GM21528 (cell line): Measurements from ENCODE around the gene TEAD2.
A peak's percentile ranks its signal among the peaks of the same experiment; 100 is the strongest.

Experiments used
- ATAC-seq: cut with Tn5 transposase; IDR thresholded peaks from one replicate; pipeline ENCODE4 v1.9.1; 2021; ENCODE audit warnings: mild to moderate bottlenecking, moderate library complexity; ENCODE audit not compliant: unreplicated experiment, low FRiP score

Gene TEAD2

DNA sequence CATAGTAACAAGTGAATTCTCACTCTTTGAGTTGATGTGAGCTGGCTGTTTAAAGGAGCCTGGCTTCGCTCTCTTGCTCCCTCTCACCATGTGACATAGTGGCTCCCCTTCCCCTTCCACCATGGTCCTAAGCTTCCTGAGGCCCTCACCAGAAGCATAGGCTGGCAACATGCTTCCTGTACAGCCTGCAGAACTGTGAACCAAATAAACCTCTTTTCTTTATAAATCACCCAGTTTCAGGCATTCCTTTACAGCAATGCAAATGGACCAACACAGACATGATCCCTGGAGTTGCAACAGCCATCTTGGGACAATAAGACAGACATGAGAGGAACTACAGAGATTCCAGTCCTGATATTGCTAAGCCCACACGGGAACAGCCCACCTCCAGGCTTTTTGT, 12.6 kb downstream of the TEAD2 start:
- ATAC-seq, result no peak

DNA sequence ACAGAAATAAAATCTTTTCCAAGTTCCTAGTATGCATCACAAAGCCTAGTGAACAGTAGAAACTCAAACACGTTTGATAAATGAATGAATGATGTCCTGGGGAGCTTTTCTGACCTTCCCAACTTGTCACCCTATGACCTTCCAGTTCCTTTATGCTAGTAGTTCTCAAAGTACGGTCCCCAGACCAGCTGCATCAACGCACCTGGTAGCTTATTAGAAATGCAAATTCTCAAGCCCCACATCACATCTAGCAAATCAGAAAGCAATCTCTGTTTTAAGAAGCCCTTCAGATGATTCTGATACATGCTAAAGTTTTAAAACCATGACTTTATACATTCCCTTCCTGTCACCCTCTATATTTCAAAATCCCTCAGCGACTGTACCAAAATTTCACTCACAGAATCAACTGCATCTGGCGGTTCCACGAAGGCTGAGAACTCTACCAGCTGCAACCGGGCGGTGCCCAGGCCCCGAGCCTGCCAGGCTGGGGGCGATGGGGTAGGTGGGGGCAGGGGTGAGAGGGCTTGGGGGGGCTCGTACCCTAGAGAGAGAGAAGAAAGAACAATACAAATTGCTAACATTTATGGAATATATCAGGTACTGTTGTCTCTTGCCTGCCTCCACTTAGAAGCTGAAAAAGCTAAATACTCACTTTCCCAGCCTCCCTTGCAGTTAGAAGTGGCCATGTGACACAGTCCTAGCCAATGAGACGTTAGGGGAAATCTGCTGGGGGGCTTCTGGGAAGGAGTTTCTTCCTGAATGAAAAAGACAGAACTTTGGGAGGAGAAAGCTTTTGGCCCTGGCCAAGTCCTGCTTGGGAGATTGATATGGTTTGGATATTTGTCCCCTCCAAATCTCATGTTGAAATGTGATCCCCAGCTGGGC, 13.7 kb downstream of the TEAD2 start:
- ATAC-seq, result no peak

DNA sequence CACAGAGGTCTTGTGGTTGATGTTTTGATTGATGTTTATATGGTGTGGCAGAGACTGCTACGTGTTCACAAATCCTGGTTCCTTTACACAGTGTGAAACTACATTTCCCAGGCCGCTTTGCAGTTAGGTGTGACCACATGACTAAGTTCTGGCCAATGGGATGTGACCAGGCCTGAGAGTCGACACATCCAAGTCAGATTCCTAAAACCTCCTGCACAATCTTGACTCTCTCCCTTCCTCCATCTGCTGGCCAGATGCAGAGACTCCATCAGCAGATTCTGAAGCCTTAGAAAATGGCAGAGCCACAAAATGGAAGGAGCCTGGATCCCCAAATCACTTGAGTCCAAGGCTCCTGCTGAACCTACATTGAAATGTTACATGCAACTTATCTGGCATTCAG, 14.4 kb downstream of the TEAD2 start:
- ATAC-seq, result no peak

DNA sequence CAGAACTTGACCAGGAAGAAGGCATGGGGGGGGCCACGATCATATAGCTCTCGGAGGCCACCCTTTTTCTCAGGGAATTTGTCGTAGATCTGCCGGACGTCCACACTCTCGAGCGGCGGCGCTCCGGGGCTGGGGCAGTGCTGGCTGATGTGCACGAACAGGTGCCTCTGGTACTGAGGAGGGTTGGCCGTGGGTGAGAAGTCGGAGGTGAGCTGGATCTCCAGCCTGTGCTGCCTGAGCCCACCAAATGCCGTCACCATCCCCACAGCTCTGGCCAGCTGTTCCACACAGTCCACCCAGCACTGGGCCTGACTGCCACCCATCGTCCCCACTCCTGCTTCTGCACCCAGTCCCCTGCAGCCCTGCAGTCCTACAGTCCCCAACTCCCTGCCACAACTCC, 15.0 kb downstream of the TEAD2 start:
- no peak for ATAC-seq

DNA sequence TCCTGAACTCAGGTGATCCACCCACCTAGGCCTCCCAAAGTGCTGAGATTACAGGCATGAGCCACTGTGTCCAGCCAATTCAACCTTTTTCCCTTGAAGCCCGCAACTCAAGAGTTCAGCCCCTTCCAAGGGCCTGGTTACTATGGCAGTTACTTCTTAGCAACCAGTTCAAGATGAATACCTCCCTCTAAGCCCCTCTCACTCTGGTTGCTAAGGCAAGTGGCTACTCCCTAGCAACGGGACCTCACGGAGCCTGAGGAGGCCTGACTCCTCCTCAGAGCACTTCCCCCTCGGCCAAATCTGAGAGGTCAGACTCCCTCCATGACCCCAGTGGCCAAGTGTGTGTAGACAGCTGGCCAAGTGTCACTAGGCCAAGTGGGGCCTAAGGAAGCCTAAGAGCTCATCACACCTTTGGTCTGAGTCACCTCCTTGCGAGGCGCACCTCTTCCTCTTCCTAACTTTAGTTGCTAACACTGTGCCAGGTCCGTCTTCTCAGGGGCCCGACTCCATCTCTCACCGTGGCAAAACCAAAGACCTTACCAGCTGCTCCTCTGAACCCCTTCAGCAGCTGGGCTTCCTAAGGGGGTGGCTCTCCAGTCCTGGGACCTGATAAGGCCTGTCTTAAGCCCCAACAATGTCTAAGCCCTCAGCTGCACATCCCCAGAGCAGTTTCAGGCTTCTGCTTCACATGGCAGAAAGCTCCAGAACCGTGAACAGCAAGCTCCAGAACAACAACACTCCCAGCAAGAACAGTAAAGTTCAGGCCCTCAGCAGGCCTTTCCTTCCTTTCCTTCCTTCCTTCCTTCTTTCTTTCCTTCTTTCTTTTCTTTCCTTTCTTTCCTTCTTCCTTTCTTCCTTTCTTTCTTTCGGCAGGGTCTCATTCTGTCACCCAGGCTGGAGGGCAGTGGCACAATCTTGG, 17.5 kb downstream of the TEAD2 start:
- ATAC-seq, result no peak

DNA sequence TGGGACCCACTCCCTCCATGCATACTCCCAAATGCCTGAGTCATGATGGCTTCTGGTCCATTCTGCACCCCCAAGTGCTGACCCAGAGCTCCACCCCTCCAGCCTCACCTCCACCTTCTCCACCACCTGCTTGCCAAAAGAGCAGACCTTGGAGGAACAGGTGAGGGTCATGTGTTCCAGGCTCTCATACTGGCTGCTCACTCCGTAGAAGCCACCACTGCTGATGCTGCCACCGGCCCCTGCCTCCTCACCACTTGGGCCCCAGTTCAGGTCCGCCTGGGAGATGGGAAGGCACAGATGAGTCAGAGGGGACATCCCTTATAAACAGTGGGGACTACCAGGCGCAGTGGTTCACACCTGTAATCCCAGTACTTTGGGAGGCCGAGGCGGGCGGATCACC, 19.1 kb downstream of the TEAD2 start:
- ATAC-seq, result no peak

DNA sequence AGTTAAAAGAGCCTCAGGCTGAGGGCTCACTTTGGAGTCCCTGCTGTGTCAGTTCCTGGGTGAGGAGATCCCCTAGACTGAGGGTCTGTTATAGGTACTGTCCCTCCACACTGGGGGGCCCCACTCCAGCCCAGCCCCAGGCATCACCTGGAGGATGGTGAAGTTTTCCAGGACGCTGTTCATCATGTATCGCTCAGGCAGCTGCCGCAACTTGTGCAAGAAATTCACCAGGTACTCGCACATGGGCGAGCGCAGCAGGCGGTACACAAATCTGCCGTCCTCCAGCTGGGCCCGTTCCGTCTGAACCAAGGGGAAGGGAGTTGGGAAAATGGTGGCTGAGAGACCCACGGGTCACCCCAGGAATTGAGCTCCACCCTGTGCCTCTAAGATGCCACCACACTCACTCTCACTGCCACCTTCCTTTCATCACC, 19.9 kb downstream of the TEAD2 start:
- ATAC-seq, result no peak

DNA sequence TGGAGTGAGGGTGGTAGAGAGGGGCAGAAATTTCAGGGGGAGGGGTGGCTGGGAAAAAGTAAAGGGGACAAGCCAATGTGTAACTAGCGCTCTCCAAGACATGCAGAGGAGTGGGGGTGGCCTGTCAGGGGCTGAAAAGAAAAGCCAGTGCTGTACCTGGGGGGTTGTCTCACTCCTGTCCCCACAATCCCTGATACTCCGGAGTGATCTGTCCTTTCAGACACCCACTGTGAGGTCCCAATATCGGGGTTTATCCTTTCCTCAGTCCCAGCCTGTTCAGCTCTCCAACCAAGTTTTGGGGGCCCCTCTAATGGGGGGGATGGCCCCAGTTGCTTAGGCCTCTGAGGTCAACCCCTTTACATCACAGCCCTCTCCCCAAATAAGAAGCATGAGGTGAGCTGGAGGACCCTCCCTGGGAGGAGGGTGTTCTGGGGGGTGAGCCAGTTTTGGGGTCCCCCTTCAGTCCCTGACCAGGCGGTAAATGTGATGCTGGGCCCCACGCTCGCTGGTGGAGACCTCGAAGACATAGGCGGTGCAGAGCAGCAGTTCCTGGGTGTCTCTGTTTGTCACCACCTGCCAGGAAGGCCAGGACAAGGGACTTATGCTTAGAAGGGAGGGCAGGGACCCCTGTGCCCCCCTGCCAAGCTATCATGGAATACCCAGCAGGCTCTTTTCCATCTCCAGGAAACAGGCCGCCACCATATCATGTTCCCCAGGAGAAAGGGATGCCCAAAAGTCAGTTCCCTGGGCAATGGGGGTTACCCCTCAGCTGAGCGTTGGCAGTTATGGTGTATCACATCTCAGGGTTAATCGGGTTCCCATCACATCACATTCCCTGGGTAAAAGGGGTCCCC, 21.1 kb downstream of the TEAD2 start:
- no peak for ATAC-seq

DNA sequence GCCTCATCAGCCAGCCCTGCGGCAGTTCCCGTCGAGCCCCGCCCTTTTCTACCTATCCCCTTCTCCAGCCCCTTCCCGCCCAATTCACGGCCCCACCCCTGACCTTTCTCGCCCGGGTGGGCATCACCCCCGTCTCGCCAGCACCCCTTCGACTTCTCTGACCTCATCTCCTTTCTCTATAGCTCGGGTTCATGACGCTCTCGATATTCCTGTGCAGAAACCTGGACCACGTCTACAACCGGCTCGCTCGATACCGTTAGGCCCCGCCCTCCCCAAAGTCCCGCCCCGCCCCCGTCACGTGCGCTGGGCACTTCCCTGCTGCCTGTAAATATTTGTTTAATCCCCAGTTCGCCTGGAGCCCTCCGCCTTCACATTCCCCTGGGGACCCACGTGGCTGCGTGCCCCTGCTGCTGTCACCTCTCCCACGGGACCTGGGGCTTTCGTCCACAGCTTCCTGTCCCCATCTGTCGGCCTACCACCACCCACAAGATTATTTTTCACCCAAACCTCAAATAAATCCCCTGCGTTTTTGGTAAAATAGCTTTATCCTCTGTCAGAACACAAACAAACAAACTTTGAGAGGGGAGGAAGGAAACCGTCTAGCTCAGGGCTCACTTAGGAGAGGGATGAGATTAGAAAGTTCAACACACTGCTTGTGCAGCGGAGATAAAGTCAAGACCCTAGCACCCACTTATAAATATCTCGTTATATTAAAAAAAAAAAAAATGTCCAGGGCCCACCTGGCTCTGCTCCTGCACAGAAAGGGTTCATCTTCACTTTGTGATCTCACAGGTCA, 21.9 kb downstream of the TEAD2 start:
- peak; percentile 56 for ATAC-seq

DNA sequence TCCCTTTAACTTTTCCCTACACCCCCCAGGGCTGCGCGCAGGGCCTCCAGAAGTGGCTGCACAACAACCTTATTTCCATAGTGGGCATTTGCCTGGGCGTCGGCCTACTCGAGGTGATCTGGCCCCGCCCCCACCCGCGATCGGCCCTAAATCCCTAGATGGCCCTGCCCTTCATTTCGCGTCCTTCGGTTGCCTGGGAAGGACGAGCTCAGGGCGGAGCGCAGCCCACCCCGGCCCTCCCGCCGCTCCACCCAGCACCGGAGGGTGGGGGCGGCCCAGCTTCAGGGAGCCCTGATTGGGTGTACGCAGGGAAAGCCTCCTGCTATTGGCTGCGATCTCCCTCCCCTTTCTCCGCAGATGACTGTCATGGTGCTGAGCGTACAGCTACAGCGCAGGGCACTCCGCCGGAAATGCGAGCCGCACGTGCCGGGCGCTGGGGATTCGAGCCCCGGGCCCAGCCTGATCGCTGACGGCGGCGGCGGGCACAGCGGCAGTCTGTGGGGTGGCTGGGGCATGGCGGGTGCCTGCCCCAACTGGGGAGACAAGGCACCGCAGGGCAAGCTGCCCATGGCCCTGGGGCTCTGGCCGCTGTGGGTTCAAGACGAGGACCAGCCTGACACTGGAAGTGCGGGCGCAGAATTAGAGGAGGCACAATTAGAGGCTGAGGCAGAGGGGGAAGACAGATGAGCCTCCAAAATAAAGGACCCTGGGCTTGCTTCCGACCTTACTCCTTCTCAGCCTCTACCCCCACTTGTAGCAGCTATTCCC, 22.7 kb downstream of the TEAD2 start:
- no peak for ATAC-seq

DNA sequence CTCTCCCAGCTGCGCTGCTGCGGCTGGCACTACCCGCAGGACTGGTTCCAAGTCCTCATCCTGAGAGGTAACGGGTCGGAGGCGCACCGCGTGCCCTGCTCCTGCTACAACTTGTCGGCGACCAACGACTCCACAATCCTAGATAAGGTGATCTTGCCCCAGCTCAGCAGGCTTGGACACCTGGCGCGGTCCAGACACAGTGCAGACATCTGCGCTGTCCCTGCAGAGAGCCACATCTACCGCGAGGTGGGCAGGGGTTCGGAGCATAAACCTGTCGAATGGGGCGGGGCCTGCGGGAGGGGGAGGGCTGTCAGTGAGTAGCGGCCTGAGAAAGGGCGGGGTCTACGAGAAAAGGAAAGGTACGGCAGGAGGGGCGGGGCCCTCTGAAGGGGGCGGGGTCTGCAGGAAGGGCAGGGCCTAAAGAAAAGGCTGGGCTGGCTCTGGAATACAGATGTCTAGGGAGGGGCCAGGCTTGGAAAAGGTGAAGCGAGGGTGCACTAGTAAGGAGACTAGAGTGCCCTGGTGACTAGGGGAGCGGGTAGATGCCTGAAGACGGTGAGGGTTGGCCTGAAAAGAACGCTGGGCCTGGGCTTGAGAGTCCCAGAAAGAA, 23.4 kb downstream of the TEAD2 start:
- no peak for ATAC-seq

DNA sequence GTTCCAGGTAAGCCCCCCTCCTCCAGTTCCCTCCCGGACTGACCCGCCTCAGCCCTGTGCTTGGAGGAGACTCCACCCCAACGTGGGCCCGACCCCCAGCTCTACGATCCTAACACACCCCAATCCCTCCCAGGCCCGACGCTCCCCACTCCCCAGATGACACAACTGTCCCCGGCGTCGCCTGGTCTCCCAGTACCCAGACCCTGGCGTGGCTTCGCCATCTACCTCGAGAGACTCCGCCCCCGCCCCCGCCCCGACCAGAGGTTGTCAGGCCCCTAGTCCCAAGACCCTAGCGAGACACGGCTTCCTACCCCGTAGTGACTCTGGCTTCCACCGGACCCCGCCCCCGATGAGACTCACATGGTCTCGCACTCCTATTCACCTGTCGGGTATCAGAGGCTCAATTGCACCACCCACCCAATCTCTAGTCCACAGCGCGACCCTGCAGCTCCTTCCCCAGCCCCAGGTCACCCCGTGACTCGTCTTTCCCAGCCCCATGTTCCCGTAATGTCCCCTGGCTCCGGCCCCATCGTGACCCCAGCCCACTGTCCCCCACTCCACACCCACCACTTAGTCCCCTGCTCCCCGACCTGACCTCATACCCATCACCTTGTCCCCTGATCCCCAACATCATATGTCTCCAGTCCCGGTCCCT, 24.1 kb downstream of the TEAD2 start:
- no peak for ATAC-seq

DNA sequence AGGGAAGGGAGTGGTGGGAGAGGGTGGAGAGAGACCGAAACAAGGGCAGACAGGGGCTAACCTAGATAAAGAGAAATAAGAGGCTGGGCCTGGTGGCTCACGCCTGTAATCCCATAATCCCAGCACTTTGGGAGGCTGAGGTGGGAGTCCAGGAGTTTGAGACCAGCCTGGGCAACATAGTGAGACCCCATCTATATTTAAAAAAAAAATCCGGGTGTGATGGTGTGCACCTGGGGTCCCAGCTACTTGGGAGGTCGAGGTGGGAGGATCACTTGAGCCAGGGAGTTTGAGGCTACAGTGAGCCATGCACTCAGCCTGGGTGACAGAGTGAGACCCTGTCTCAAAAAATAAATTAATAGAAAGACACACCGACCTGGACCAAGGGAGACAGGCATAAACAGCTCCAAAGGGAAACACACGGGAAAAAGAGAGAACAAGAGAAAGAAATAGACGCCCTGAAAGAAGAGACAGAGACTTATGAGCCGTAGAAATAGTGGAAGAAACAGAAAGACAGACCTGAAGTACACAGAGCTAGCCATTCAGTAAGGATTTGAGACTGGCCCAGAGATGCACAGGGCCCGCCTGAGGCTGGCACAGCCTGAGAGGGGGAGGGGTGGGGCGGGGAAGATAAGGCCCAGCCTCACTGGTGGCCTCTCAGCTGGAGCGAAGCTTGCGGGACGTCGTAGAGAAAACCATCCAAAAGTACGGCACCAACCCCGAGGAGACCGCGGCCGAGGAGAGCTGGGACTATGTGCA, 24.8 kb downstream of the TEAD2 start:
- ATAC-seq, result no peak

DNA sequence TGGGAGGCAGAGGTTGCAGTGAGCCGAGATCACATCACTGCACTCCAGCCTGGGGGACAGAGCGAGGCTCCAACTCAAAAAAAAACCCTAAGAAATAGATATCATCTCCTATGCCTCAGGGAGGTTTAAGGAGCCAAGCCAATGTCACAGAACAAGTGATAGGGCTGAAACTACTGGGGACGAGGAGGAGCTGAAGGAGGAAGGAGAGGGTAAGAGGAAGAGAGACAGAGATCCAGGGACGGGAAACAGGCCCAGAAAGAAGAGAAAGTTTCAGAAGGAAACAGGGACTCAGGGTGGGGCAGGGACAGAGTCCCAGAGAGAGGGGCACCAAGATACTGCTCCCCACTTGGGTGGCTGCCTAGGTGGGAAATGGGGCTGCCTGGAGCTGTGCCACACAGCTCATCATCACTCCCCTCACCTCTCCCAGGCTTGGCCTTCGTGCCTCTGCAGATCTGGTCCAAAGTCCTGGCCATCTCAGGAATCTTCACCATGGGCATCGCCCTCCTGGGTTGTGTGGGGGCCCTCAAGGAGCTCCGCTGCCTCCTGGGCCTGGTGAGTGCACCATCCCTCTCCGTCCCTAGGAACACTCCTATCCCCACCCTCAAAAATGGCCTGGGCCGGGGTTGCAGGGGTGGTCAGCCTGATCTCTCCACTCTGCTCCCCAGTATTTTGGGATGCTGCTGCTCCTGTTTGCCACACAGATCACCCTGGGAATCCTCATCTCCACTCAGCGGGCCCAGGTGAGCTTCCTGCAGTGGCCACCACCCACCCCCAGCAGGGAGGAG, 25.5 kb downstream of the TEAD2 start:
- no peak for ATAC-seq

DNA sequence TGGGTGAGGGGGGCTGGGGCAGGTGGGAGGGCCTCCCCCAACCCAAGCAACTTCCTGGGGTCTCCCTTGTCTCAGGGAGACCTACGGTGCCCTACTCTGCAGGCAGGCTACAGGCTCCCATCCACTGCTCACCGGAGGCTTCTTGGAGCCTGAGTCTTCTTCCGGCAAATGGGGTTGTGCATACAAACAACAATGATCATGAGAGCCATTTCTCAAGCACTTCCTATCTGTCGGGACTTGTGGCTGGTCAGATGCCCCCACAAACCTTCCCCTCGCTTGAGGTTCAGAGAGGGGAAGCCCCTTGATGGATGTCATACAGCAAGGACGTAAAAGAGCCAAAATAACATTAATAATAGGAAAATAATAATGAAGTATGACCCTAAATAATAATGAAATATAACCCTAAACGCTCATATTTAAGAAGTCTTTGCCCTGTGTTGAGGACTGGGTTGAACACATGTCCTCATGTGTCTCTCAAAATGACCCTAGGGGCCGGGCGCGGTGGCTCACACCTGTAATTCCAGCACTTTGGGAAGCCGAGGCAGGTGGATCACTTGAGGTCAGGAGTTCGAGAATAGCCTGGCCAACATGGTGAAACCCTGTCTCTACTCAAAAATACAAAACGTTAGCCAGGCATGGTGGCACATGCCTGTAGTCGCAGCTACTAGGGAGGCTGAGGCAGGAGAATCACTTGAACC, 26.3 kb downstream of the TEAD2 start:
- no peak for ATAC-seq
